Measurements from ENCODE around the gene MTOR.

The MTOR gene

DNA sequence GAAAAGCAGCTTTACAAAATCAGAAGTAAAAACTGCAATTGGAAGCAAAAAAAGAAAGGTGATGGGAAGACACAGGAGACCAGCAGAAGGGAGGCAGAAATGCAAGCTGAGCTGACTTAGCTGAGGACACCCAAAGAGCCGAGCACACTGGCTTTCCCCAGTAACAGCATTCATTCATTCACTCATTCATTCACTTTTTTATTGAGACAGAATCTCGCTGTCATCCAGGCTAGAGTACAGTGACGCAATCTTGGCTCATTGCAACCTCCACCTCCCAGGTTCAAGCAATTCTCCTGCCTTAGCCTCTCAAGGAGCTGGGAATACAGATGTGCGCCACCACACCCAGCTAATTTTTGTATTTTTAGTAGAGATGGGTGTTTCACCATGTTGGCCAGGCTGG, 65.0 kb downstream of the MTOR start:
- no peak overlapping the region for H3K4me3 ChIP-seq (ENCODE audit: low read length, poor library complexity, severe bottlenecking)
- no peaks in the 10 kb centered on the region for H3K79me2 ChIP-seq (ENCODE audit: insufficient read depth, low read length)
- H4K20me1 ChIP-seq (ENCODE audit: insufficient read depth, low read length, poor library complexity, severe bottlenecking), result no peaks in the 10 kb centered on the region
- no peaks in the 10 kb centered on the region for H3K9me3 ChIP-seq (ENCODE audit: insufficient read depth, low read depth, low read length)
- H3K9ac ChIP-seq (ENCODE audit: low read depth, low read length, poor library complexity, severe bottlenecking), result no peak overlapping the region
- no peak for TF ChIP-seq EZH2phosphoT487 (IDR thresholded peaks at IDR 0.05; ENCODE audit: borderline replicate concordance)
- TF ChIP-seq, protein P1, sequence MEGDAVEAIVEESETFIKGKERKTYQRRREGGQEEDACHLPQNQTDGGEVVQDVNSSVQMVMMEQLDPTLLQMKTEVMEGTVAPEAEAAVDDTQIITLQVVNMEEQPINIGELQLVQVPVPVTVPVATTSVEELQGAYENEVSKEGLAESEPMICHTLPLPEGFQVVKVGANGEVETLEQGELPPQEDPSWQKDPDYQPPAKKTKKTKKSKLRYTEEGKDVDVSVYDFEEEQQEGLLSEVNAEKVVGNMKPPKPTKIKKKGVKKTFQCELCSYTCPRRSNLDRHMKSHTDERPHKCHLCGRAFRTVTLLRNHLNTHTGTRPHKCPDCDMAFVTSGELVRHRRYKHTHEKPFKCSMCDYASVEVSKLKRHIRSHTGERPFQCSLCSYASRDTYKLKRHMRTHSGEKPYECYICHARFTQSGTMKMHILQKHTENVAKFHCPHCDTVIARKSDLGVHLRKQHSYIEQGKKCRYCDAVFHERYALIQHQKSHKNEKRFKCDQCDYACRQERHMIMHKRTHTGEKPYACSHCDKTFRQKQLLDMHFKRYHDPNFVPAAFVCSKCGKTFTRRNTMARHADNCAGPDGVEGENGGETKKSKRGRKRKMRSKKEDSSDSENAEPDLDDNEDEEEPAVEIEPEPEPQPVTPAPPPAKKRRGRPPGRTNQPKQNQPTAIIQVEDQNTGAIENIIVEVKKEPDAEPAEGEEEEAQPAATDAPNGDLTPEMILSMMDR (conservative IDR thresholded peaks at IDR 0.05; ENCODE audit: low read length), result no peak
- no peaks in the 10 kb centered on the region for H3K27me3 ChIP-seq (ENCODE audit: insufficient read depth, low read length, poor library complexity, severe bottlenecking)
- no peaks in the 10 kb centered on the region for H3F3A ChIP-seq (ENCODE audit: low read depth)
- no peak overlapping the region for H2AFZ ChIP-seq (ENCODE audit: low read length)
- peaks cover 81% of the 10 kb centered on the region; the same call in 1 of the 2 replicates for H3K36me3 ChIP-seq (ENCODE audit: insufficient read depth, low read length)
- no peaks in the 10 kb centered on the region for H3K9me2 ChIP-seq (replicated peaks; ENCODE audit: low read depth, low read length)
- no peak overlapping the region for H3K4me2 ChIP-seq (ENCODE audit: low read depth, low read length, poor library complexity, severe bottlenecking)
- no peaks in the 10 kb centered on the region for H3K4me1 ChIP-seq (ENCODE audit: insufficient read depth, low read length, poor library complexity, severe bottlenecking)

DNA sequence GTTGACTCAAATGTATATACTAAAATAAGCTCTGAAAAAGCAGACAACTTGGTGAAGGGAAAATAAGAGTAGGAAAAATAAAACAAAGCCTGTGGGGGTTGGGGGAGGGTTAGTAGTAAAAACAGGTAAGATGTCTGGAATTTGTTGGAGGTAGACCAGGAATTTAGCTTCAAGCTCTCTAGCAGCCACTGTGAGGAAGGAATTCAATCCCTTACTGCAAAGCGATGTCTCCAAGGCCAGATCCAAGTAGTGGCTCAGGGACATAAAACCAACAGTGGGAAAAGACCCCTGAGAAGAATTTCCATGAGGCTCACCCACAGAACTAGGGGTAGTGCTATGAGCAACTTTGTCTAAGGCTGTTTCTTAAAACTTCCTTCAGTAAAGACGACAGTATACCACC, 65.4 kb downstream of the MTOR start:
- Histone ChIP-seq H3K4me3 (ENCODE audit: low read length, poor library complexity, severe bottlenecking) (no peak overlapping the region), H3F3A (ENCODE audit: low read depth) (no peaks in the 10 kb centered on the region), H3K4me2 (ENCODE audit: low read depth, low read length, poor library complexity, severe bottlenecking) (no peak overlapping the region), H3K36me3 (ENCODE audit: insufficient read depth, low read length) (peaks cover 84% of the 10 kb centered on the region; the same call in 1 of the 2 replicates), H2AFZ (ENCODE audit: low read length) (no peak overlapping the region), H3K79me2 (ENCODE audit: insufficient read depth, low read length) (no peaks in the 10 kb centered on the region), H3K27me3 (ENCODE audit: insufficient read depth, low read length, poor library complexity, severe bottlenecking) (no peaks in the 10 kb centered on the region), H4K20me1 (ENCODE audit: insufficient read depth, low read length, poor library complexity, severe bottlenecking) (no peaks in the 10 kb centered on the region), H3K9me2 (replicated peaks; ENCODE audit: low read depth, low read length) (no peaks in the 10 kb centered on the region), H3K9me3 (ENCODE audit: insufficient read depth, low read depth, low read length) (no peaks in the 10 kb centered on the region), H3K4me1 (ENCODE audit: insufficient read depth, low read length, poor library complexity, severe bottlenecking) (no peaks in the 10 kb centered on the region), H3K9ac (ENCODE audit: low read depth, low read length, poor library complexity, severe bottlenecking) (no peak overlapping the region)
- no peak for TF ChIP-seq EZH2phosphoT487 (IDR thresholded peaks at IDR 0.05; ENCODE audit: borderline replicate concordance)
- TF ChIP-seq, protein P1 (conservative IDR thresholded peaks at IDR 0.05; ENCODE audit: low read length), result no peak

DNA sequence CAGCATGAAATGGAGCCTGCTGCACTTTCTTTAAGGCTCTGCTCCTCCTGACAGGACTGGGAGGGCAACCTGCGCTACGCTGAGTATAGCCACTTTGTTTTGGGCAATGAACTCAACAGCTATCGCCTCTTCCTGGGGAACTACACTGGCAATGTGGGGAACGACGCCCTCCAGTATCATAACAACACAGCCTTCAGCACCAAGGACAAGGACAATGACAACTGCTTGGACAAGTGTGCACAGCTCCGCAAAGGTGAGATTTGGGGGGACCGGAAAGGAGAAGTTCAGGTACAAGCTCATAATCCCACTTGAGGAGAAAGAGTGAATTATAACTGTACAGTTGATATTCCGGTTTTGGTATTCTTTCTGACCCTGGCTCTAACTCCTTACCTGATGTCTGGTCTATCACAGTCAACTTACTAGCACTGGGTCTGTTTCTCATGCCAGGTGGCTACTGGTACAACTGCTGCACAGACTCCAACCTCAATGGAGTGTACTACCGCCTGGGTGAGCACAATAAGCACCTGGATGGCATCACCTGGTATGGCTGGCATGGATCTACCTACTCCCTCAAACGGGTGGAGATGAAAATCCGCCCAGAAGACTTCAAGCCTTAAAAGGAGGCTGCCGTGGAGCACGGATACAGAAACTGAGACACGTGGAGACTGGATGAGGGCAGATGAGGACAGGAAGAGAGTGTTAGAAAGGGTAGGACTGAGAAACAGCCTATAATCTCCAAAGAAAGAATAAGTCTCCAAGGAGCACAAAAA, 67.8 kb downstream of the MTOR start:
- Histone ChIP-seq H4K20me1 (ENCODE audit: insufficient read depth, low read length, poor library complexity, severe bottlenecking) (no peaks in the 10 kb centered on the region), H3F3A (ENCODE audit: low read depth) (no peaks in the 10 kb centered on the region), H3K9ac (ENCODE audit: low read depth, low read length, poor library complexity, severe bottlenecking) (no peak overlapping the region), H3K4me3 (ENCODE audit: low read length, poor library complexity, severe bottlenecking) (no peak overlapping the region), H3K9me2 (replicated peaks; ENCODE audit: low read depth, low read length) (no peaks in the 10 kb centered on the region), H3K4me2 (ENCODE audit: low read depth, low read length, poor library complexity, severe bottlenecking) (no peak overlapping the region), H3K36me3 (ENCODE audit: insufficient read depth, low read length) (peaks cover 93% of the 10 kb centered on the region; the same call in 1 of the 2 replicates), H2AFZ (ENCODE audit: low read length) (no peak overlapping the region), H3K79me2 (ENCODE audit: insufficient read depth, low read length) (no peaks in the 10 kb centered on the region), H3K27me3 (ENCODE audit: insufficient read depth, low read length, poor library complexity, severe bottlenecking) (no peaks in the 10 kb centered on the region), H3K9me3 (ENCODE audit: insufficient read depth, low read depth, low read length) (no peaks in the 10 kb centered on the region), H3K4me1 (ENCODE audit: insufficient read depth, low read length, poor library complexity, severe bottlenecking) (no peaks in the 10 kb centered on the region)
- TF ChIP-seq, protein P1 (conservative IDR thresholded peaks at IDR 0.05; ENCODE audit: low read length), result no peak
- no peak for TF ChIP-seq EZH2phosphoT487 (IDR thresholded peaks at IDR 0.05; ENCODE audit: borderline replicate concordance)
